ENCODE data around the gene SPRTN.
"Not testable (repeated sequence)": the region's sequence is repeated elsewhere in the genome, so short reads cannot be mapped to it uniquely, and the experiment has no call there.

The SPRTN gene

DNA sequence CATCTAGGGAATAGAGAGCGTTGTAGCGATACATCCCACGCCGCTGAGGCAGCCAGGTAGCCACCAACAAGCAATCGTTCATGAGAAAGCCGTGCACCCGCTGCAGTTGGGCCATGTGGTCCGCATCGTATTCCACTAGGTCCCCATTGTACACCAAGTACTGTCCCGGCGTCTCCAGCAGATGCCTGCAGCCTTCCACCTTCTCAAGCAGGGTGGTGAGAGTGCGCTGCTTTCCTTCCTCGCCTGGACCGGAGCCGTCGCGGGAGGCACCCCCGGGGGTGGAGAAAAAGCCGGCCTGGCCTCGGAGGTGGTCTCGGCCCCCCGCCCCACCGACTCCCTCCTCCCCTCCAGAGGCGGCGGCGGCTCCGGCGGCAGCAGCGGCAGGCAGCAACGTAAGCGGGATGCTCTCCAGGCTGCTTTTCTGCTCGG lies 1.0 kb upstream of the SPRTN start:
- peak; percentile 41 for DNase-seq

DNA sequence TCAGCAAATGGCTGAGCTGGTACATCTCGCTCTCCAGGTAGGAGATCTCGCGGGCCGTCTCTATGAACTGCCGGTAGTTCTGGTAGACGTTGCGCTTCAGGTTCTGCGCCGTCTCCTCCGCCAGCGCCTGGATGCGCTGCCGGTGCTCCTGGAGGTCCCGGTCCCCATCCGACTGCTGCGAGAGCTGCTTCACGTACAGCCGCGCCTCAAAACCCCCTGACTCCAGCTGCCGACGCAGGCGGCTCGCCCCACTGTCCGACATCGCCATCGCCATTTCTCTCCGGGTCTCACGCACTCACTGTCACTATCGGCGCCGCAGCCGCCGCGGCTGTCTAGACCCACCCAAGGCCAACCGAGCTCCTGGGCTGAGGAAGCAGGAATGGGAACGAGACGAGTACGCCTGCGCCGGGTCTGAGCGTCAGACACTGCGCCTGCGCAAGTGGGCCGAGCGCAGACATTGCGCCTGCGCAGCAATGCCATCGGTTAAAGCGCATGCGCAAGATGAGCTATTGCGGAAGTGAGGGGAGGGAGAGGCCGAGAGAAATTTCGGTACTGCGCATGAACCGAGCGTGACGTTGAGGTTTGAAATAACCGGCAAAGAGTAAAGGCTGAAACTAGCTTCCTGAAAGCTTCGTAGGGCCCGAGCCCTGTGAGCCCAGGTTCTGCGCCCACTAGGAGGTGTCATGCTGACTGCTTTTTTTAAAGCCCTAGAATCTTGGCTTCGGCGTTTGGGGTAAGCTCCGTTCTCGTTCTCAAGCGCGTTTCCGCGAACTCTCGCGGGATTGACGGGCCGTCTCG lies 422 bp upstream of the SPRTN start, which contains the start of gene EXOC8:
TSS of gene EXOC8 (minus strand) at position 381 of the 798 bp plus-strand sequence. CDS start at position 274, 107 bp downstream.
- DNase-seq: peak; percentile 96

DNA sequence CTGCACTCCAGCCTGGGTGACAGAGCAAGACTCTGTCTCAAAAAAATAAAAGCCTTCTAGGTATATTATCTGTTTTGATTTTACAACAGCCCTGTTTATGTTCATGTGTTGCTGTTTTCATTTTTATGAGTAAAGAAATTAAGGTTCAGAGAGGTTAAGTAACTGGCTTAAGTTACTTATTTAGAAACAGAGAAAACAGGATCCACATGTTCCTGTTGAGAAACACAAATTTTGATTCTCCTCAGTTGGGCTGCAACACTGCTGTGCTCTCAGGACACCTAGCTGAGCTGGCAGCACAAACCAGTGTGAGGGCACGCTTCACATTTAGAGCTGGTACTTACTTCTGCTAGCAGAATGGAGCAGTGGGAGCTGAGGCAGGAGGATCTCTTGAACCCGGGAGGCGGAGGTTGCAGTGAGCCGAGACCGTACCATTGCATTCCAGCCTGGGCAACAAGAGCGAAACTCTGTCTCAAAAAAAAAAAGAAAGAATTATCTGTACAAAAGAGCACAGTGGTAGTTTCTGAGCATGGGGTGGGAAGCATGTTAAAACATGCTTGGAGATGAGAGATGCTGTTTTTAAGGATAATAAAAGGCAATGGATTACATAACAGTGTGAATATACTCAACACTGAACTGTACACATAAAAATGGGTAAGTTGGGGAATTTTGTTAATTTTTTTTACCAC lies 2.4 kb downstream of the SPRTN start:
- DNase-seq: no peak

DNA sequence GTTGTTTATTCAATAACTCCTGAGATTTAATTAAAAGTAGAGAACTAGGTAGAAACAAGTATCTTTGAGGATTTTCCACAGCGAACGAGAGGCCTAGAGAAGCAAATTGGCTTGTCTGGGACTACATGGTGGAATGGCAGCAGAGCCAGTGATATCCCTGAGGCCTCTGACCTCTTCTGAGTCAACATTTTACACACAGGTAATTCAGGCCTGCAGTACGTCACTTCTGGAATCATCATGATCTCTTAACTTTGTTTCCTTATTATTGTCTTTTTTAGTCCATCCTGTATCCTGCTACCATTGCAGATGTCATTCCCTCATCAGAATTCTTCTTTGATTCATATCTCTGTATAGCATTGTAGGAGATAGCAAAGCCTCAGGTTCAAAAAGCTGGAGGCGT lies 9.9 kb downstream of the SPRTN start:
- no peak for DNase-seq

DNA sequence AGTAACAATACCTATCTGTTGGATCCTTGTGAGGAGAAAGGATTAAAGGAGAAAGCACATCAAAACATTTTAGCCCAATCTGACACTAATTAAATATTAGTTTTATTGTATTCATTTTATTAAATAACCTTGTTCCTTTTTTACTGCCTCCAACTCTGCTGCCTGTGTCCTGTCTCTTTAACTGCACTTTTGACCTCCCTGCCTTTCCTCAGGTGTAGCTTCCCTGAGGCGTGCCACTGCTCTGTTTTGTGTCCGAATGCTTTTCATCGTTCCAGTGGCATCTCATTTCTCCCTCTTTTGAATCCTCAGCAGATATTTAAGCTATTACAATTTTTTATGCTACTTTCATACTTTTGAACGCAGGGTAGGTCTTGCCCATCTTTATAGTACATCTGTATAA lies 10.3 kb downstream of the SPRTN start:
- DNase-seq: no peak

DNA sequence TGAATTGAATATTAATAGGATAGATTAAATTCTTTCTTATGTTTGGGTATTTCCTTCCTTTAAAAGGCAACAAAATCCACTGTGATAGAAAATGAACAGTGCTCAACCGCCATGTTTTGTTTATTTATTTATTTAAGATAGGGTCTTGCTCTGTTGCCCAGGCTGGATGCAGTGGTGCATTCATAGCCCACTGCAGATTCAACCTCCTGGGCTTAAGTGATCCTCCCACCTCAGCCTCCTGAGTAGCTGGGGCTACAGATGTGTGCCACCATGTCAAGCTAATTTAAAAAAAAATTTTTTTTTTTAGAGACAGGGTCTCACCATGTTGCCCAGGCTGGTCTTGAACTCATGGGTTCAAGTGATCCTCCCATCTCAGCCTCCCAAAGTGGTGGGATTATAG lies 10.8 kb downstream of the SPRTN start:
- not testable (repeated sequence) for DNase-seq

DNA sequence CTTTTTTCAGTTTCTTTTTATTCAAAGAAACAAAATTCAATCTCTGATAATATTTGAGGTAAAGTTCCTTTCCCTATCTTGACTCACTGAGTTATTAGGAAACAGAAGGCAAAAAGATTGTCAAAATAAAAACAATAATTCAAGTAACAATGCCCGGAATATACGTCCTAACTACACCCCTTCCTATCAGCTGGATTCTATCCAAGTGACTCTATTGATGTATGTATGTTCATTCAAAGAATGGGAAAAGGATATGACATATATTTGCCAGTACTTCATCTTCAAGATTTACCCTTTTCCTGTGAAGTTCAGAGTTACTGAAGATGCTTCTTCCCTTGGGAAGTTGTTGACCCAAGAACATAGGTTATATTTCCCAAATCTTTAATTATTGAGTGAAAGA lies 13.7 kb downstream of the SPRTN start:
- no peak for DNase-seq

DNA sequence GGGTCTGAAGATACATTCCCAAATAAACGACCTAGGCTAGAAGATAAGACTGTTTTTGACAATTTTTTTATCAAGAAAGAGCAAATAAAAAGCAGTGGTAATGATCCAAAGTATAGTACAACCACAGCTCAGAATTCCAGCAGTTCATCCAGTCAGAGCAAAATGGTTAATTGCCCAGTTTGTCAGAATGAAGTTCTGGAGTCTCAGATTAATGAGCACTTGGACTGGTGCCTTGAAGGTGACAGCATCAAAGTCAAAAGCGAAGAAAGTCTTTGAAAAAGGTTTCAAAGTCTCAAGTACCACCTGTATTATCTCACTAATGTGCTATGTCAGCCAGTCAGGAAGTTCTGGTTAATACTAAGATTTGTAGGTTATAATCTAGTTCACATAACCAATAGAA lies 15.0 kb downstream of the SPRTN start:
- no peak for DNase-seq

DNA sequence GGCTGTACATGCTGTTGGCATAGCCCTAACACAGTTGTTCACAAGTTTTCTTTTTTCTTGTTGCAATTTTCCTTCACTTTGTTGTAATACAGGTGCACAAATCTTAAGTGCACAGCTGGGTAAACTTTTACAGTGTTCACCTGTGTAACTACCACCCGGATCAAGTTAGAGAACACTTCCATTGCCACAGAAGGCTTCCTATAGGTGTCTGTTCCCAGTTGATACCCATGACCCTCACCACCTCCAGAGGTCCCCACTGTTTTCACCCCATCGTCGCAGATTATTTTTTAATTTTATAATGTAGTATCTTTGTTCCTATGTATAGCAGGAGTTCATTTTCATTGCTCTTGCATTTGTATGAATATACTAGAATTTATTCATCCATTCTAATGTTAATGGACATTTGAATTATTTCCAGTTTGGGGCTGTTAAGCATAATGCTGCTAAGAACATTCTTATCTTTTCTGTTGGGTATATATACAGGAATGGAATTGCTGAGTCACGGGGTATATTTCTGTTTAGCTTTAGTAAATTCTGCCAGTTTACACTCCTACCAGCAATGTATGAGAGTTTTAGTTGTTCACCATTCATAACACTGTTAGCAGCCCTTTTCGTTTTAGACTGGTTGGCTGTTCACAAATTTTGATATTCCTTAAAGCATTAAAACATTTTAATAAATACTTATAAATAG lies 16.4 kb downstream of the SPRTN start:
- DNase-seq: no peak

DNA sequence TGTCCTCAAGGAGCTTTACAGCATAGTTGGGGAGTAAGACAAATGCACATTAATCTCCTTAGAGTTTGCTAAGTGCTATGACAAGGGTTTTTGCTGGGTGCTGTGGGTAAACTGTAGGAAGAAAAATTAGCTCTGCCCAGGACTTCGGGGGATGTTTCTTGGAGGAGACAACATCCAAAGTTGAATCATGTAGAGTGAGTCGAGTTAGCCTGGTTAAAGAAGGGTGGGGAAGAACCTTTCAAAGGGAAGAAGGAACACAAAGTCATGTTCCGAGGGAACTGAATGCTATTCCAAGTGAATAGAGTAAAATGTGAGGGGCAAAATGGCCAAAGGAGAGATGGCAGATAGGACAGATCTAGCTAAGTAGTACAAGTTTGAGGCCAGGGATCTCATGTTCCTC lies 17.1 kb downstream of the SPRTN start:
- no peak for DNase-seq

DNA sequence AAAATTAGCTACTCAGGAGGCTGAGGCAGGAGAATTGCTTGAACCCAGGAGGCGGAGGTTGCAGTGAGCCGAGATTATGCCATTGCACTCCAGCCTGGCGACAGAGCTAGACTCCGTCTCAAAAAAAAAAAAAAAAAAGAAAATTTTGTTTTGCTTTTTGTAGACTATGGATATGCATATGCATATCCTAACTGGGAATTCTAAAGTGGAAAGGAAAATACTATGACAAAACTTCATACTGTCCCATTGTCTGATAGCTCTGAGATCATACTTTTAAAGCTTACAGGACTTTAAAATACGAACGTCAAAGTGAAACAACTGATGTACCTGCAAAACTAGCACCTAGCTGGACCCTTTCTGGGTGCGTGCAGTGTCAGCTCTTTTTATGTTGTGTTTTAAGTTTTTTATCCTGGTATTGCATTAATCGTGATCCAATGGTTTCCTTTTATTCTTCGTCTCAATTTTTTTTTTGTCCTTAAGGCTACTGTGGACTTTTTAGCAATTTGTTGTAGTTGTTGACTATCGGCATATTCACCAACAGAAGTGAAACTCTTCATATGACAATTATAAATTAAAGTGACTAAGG lies 19.2 kb downstream of the SPRTN start:
- no peak for DNase-seq

DNA sequence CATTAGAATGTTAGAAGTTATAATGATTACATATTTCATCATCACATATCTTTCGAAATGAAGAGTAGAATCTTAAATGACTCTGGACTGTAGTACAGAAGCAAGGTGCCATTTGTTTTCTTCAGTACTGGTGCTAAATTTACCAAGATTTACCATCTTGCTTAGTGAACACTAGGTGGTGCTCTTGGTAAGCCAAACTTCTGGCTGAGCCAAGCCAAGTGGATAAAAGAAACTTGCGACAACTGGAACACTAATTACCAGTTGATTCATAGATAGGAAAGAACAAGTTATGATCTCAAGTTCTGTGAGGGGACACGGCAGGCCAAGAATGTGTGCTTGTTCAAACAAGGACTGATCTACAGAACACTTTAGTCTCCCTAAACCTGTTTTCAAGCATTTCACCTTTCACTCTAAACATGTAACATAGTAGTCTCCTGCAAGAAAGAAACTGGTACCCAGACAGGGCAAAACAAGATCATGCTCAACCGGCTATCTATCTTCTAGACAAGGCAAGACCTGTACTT lies 19.8 kb downstream of the SPRTN start:
- peak; percentile 14 for DNase-seq

DNA sequence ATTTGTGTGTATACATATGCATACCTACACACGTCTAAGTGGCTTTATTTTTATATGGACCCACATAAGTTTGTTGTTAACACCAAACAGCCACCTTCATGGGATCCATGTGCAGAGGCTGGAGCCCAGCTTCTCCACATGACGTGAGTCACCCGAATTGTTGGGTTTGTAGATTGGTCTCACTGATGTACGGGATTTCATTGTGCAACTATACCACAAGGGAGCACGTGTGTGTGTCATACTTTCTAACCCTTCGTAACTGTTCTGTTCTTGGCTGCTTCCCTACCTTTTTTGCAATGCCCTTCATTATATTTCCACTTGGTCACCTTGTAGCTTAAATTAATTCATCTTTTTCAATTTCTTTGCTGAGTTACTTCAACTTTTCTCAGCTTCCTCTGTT lies 21.0 kb downstream of the SPRTN start:
- DNase-seq: no peak

DNA sequence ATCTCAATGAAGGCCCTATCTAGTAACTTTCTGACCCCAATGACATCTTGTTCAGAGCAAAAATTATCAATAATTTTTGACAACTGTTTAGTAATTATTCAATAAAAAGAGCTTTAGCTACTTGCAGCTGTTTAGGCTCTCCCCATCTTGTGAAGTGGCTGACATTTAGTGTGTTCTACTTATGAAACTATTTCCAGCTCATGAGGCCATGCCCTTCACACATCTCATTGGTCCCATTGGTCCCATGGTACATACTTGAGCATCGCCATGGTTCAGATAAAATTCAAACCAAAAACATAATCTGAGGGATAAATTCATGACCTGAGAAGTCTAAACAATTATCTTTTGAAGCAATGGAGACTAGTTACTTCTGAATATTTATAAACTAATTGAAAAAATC lies 24.2 kb downstream of the SPRTN start:
- no peak for DNase-seq

DNA sequence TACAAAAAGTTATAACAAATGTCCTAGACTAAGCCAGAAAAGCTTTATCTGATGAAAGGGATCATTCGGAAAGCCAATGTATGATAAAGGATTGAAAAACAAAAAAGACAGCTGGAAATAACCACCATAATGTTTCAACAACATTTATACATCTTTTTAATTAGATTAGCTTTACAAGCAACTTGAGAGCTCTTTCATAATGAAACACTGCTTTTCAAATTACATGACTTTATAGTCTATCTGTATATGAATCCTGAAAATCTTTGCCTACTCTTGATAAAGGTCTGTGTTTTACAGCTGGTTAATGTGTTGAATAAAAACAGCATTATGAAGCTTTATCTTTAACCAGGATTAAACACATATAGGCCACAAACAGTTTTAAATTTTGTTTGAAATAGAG lies 25.5 kb downstream of the SPRTN start:
- no peak for DNase-seq

DNA sequence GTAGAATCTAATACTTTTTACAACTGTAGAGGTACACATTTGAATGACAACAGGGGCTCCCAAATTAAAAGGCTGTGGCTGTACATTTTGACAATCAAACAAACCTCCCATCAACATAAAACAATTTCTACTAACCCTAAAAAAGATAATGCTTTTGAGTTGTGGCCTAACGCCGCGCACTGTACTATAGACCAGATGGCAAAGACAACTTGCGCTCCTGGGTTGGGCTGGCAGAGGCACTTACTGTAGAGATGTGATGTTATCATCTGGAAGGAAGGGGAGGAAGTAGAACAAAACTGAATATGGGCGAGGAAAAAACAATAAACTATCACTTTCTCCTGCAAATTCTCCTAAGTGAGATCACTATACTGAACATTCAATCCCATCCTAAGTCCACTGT lies 26.1 kb downstream of the SPRTN start:
- DNase-seq: no peak

DNA sequence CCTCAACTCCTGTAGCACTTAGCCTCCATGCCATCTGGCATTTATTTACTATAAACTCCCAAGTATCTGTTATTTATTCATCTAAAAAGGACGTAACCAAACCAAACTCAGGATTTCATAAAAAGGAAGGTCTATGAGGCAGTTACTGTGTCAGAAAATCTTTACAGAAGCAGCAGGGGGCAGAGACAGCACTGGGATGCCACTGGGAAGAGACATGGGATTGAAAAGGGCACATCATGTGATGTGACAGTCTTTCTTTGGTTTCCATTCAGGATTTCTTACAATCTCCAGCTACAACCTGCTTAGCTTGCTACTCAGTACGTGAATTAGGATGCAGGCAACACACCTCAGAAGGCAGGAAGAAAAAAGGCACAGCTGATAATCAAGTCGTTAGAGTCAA lies 31.2 kb downstream of the SPRTN start:
- DNase-seq: no peak

DNA sequence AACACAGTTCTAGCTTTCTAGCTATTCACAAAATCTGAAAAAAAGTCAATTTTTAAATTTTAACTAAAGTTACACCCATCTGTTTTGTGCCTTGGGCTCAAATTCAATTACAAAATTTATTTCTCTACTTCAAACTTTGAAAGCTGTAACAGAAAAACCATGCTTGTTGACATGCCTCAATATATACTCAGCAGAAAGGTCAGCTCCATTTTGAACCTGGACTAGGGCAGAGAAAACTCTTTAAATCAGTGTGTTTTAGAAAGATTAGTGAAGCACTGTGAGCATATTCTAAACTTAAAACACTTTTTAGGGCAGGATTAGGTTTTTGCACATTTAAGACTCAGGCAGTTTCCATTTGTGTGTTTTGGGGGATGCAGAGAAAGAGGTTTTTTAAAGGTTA lies 34.4 kb downstream of the SPRTN start:
- DNase-seq: no peak

DNA sequence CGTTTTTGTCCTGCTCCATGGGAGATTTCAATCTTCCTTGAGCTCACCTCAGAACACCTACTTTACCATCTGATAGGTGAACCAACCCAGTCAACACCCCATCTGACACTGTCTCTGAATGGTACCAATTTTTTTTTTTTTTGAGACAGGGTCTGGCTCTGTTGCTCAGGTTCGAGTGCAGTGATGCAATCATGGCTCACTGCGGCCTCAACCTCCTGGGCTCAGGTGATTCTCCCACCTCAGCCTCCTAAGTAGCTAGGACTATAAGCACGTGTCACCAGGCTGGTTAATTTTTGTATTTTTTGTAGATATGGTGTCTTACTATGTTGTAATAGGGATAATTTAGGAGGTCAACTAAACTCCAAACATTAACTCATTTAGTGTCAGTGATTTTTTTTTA lies 36.3 kb downstream of the SPRTN start:
- no peak for DNase-seq

DNA sequence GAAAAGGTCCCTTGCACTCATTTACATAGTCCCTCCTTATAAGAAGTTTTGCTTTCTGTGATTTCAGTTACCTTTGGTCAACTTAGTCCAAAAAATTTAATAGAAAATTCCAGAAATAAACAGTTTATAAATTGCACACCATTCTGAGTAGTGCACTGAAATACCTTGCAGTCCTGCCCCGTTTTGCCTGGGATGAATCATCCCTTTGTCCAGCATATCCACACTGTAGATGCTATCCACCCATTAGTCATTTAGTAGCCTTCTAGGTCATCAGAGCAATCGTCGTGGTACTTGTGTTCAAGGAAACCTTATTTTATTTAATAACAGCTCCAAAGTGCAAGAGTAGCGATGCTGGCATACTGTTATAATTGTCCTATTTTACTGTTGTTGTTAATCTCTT lies 38.0 kb downstream of the SPRTN start:
- DNase-seq: no peak

DNA sequence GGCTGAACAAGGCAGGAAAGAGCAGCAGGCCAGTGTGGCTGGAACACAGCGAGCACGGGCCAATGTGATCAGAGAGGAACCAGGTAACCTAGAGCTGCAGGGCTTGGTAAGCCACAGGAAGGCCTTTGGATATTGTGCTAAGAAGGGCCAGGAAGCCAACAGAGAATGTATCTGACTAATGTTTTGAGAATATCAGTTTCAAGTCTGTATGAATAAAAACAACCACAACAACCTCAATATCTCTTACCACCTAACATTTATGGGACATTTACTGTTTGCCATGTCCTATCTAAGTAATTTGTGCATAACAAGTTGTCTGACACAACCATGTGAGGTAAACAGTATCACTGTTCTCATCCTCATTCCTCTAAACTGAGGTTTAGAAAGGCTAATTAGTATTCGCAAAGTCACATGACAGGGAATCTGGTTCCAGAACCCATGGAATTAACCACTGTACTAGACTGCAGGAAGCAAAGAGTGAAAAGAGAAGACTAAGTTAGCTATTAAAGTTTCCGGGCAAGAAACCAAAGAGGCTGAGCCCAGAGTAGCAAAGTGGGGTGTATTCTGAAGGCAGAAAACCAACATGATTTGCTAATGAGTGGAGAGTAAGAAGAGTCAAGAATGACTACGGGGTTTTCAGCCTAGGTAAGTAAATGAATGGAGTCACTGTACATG lies 38.9 kb downstream of the SPRTN start:
- DNase-seq: no peak

DNA sequence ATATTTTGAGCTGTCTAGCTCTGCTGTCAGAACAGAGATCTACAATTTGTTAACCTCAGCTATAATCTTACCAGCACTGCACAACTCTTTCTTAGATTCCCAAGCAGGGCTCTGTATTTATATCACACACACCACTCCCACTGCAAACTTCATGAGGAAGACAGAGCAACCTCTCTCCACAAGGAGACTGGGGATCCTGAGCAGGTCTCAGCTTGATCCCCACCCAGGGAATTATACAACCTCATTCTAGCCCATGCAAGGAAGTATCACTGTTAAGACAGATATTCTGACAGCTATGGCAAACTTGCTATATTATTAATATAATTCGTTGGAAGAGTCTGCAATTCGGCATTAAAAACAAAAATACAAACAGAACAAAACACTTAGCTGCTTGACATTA lies 43.6 kb downstream of the SPRTN start:
- DNase-seq: no peak

DNA sequence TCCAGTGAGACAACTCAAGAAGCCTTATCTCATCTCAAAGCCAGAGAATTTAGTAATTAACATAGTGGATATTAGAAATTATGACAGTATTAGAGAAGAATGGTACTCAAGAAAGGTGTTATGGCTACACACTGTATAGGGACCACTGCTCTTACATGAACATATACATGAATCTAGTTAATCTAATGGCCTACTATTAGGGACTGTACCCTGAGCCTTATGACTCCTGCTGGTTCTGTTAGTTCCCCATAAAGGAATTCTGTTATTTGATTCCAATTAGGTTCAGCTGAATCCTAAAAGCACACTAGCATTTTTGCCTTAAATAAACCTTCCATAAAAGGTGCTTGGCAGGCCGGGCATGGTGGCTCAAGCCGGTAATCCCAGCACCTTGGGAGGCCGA lies 44.3 kb downstream of the SPRTN start:
- no peak for DNase-seq

Measured in activated gamma-delta T cell treated with Interleukin-2 at 50 U/mL for 16 hours (primary cell).